NCI-H748 treated with DMSO at 0.1 percent for 48 hours (cell line): ENCODE measurements around the gene ANAPC2.

Source experiments
- DNase-seq: peaks from one replicate; lab custom pipeline; 2025; lab: John Stamatoyannopoulos, UW

The ANAPC2 gene

DNA sequence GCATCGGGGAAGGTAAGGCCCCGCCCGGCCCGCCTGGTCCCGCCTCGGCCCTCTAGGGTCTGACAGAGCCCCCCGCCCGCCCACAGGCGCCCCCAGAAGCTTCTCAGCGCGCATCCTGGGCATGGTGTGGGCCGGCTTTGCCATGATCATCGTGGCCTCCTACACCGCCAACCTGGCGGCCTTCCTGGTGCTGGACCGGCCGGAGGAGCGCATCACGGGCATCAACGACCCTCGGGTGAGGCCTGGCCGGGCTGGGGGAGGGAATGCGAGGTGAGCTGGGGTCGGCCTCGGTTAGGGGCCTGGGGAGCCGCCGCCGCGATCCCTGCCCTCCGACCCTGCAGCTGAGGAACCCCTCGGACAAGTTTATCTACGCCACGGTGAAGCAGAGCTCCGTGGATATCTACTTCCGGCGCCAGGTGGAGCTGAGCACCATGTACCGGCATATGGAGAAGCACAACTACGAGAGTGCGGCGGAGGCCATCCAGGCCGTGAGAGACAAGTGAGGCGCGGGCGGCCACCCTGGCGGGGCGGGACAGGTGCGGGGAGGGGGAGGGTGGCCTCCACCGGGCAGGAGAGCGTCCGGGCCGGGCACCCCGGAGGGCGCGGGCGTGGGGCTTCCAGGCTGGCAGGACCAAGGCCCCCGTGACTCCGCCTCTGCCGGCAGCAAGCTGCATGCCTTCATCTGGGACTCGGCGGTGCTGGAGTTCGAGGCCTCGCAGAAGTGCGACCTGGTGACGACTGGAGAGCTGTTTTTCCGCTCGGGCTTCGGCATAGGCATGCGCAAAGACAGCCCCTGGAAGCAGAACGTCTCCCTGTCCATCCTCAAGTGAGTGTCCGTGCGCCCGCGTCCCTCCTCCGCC, 25.6 kb downstream of the ANAPC2 start:
- DNase-seq, result no peak

DNA sequence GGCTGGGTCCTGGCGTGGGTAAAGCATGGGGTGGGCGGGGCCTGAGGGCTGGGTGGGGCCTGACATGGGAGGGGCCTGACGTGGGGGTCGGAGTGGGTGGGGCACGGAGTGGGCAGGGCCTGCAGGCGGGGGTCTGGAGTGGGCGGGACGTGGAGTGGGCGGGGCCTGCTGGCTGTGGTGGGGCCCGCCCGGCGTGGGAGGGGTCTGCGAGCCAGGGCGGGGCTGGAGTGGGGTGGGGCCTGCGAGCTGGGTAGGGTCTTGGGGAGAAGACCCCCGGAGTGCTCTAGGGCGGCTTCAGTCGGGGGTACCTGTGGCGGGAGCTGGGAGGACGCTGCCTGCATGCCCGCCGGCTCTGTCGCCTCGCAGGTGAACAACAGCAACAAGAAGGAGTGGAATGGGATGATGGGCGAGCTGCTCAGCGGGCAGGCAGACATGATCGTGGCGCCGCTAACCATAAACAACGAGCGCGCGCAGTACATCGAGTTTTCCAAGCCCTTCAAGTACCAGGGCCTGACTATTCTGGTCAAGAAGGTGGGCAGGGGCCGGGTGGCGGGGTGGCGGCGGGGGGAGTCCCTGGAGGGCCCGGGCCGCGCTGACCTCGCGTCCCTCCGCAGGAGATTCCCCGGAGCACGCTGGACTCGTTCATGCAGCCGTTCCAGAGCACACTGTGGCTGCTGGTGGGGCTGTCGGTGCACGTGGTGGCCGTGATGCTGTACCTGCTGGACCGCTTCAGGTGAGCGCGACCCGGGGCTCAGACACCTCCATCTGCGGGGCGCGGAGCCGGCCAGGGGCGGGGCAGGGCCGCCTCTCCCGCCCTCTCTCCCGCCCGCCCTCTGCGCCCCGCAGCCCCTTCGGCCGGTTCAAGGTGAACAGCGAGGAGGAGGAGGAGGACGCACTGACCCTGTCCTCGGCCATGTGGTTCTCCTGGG, 26.5 kb downstream of the ANAPC2 start:
- DNase-seq, result peak; percentile 64

DNA sequence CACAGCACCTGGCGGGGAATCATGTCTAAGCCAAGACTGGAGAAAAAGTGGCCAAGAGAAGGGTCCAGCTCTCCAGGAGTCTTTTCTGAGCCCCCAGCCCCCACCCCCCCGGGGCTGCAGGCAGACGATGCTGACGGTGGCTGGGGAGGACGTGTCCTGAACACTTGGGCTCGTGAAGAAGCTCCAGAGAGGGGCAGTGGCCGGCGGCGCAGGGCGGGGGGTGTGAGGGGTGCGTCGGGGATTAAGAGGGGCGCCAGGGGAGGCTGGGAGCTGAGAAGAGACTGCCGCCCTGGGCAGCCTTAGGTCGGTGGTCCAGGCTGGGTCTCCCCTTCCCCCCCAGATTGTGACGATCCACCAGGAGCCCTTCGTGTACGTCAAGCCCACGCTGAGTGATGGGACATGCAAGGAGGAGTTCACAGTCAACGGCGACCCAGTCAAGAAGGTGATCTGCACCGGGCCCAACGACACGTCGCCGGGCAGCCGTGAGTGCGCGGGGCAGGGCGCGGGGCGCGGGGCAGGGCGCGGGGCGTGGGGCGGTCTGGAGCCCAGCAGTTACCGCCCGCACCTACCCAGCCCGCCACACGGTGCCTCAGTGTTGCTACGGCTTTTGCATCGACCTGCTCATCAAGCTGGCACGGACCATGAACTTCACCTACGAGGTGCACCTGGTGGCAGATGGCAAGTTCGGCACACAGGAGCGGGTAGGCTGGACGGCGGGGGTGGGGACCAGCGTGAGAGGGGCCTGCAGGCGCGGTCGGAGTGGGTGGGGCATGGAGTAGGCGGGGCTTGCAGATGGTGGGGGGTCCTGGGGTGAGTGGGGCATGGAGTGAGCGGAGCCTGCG, 27.4 kb downstream of the ANAPC2 start:
- DNase-seq, result no peak

DNA sequence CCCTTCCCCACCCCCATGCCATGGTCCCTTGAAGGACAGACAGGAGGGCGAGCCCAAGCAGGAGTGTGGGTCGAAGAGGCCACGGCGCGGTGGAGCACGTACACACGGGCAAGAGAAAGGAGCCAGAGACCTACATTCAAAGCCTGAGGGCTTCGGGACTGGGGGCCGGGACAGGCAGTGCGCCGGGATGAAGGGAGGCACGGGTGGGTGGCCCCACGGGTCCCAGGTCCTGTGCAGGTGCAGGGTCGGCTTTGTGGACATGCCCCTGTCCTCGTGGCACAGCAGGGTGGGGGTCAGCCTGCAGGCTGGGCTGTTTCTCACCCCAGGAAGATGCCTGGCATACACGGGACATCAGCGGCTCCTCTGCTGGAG, 28.3 kb downstream of the ANAPC2 start:
- DNase-seq, result no peak

DNA sequence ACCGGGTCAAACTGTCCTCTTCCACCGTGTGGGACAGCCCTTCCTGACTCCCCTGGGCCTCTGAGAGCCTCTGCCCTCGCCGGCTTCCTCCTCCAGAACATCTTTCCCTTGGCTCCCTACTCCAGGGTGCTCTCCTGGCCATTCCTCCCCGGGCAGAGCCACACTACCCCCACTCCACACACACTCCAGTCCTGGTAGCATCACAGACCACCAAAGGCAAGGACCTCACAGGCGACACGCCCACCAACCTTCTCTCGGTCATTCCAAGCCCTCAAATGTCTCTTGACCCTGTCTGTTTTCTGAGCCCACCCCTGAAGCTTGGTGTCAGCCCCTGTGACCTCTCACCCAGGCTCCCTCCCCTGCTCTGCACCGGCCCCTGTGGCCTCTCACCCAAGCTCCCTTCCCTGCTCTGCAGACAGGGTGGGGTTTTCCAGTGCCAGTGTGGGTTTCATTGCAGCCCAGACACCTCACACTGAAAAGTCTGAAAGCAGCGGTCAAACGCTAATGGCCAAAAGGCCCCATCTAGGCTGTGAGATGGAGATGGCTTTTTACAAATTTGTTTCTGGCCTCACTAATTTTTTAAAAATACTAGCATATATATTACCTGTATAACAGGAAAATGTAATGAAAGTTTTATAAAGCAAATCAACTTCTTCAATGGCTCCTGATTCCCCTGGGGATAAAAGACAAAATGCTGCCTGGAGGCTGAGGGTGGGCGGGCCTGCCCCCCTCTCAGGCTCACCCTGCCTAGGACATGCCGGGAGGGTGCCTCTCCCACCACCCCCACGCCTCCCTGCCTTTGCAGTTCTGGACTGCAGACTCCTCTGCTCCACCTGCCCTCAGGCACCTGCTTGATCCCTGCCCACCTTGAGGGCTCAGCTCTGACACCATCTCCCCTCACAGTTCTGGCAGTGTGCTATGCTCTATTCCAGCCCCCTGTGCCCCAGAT, 29.0 kb downstream of the ANAPC2 start:
- DNase-seq, result no peak

DNA sequence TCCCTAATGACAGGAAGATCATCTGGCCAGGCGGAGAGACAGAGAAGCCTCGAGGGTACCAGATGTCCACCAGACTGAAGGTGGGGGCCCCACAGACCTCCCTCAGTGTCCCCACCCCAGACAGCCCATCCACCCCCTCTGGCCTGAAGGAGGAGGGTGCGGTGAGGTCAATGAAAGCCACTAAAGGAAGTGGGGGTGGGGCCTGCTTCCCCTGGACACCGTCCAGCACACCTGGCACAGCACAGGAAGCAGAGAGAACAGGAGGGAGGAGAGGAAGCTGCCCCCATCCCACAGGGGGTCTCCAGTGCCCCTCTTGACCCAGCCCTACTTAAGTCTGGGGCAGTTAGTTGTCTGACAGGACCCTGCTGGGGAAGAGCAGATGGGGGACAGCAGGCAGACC, 29.7 kb downstream of the ANAPC2 start:
- no peak for DNase-seq

DNA sequence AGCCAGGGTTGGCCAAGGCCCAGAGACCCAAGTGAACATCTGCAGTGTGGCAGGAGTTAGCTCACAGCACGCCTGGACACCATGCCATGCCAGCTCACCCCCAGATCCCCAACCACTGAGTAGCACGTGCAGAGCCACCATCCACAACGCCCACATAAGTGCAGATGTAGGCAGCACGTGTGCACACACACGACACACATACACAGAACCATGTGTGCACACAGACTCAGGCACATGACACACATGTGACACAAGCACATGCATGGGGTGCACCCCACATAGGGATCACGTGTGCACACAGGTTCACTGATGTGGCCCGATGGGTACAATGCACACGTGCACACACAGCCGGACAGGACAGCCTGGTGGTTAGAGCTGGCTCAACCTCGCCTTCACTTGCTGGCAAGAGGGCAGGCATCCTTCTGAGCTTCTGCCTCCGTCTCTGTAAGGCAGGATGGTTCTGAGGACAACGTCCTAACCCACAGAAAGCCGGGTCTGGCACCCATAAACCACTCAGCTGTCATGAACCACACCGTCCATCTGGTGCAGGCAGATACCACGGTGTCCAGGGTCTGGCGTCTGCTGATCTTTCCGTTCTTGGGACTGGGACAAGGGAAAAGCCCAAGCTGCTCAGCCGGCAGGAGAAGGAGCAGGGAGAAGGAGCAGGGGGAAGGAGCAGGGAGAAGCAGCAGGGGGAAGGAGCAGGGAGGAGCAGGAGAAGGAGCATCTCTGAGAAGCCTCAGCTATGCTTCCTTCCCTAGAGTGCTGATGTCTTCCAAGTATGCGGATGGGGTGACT, 30.5 kb downstream of the ANAPC2 start:
- DNase-seq, result no peak

DNA sequence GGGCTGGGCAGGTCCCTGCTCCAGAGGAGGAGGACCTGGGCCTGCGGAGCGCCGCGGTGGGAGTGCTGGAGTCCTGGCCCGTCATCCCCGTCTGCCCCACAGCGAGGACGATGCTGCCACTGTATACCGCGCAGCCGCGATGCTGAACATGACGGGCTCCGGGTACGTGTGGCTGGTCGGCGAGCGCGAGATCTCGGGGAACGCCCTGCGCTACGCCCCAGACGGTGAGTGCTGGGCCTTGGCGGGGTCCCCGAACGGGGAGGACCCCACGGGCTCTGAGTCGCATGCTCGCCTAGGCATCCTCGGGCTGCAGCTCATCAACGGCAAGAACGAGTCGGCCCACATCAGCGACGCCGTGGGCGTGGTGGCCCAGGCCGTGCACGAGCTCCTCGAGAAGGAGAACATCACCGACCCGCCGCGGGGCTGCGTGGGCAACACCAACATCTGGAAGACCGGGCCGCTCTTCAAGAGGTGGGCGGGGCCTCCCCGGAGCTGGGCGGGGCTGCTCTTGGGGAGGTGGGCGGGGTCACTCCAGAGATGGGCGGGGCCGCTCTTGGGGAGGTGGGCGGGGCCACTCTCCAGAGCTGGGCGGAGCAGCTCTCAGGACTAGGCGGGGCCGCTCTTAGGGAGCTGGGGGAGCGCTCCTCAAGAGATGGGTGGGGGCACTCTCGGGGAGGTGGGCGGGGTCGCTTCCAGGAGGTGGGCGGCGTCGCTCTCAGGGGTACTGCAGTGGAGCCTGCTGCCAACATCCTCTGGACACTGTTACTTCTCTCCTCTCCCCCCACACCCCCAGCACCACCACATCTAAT, 31.6 kb downstream of the ANAPC2 start:
- no peak for DNase-seq

DNA sequence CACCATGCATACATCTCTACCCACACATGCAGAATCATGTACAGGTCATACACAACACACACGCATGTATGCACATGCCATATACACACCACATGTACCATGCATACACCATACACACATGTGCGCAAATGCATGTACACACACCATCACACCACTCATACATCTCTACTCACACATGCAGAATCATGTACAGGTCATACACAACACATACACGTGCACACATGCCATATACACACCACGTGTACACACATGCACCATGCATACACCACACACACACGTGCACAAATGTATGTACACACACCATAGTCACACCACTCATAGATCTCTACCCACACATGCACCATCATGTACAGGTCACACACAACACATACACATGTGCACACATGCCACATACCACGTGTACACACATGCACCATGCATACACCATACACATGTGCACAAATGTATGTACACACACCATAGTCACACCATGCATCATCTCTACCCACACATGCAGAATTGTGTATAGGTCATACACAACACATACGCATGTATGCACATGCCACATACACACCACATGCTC, 35.4 kb downstream of the ANAPC2 start:
- DNase-seq, result no peak

DNA sequence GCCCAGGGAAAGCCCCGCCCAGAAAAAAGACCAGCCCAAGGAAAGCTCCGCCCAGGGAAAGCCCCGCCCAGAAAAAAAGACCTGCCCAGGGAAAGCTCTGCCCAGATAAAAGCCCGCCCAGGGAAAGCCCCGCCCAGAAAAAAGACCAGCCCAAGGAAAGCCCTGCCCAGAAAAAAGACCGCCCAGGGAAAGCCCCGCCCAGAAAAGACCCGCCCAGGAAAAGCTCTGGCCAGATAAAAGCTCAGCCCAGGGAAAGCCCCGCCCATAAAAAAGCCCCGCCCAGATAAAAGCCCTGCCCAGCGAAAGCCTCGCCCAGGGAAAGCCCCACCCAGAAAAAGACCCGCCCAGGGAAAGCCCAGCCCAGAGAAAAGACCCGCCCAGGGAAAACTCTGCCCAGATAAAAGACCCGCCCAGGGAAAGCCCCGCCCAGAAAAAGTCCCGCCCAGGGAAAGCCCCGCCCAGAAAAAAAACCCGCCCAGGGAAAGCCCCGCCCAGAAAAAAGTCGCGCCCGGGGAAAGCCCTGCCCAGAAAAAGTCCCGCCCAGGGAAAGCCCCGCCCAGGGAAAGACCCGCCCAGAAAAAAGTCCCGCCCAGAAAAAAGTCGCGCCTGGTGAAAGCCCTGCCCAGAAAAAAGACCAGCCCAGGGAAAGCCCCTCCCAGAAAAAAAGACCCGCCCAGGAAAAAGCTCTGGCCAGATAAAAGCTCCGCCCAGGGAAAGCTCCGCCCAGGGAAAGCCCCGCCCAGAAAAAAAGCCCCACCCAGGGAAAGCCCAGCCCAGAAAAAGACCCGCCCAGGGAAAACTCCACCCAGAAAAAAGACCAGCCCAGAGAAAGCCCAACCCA, 37.5 kb downstream of the ANAPC2 start:
- peak; percentile 95 for DNase-seq

DNA sequence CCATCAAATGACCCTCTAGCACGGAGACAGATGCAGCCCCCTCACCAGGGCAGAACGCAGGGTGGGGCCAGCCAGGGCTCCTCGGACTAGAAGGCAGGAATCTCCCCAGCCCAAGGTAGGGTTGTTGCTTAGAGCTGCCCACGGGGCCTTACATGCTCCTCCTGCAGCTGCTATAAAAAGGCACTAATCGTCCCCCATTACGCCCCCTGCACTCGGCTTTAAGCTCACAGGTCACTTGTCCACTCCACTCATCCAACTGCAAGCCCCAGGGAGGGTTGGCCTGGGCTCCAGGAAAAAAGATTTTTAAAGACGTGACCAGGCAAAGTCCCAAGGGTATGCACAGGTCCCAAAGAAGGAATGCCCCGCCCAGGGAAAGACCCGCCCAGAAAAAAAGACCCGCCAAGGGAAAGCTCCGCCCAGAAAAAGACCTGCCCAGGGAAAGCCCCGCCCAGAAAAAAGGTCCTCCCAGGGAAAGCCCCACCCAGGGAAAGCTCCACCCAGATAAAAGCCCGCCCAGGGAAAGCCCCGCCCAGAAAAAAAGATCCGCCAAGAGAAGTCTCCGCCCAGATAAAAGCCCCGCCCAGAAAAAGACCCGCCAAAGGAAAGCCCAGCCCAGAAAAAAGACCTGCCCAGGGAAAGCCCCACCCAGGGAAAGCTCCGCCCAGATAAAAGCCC, 38.3 kb downstream of the ANAPC2 start:
- peak; percentile 95 for DNase-seq

DNA sequence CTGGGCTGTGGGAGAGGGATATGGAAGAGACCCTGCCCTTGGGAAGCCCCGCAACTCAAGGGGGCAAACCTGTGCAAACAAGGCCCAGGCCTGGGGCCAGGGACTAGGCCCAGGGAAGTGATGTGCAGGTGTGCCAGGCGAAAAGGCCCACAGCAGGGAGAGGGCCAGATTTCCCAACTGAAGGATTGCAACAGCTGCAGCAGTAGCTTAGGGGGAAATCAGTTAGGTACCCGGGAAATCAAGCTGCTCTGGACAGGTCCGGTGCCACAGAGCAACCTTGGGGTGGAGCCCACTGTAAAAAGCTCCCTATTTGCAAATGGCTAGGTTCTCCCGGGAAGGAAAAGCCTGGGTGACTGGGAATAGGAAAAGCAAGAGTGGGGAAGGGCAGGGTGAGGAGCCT, 39.0 kb downstream of the ANAPC2 start:
- DNase-seq, result no peak

DNA sequence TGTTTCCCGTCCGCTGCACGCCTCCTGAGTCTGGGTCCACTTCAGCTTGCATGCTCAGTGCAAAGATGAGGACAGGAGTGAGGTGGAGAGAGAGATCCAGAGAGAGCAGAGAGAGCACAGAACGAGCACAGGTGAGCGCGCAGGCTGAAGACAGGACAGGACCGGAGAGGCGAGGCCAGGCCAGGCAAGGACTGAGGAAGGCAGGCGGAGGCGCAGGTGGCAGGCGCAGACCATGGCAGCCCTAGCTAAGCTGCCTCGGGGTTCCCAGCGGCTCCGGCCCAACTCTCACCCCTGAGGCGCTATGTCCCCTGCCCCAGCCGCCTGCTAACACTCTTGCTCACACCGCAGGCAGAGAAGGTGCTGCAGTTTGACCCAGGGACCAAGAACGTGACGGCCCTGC, 39.7 kb downstream of the ANAPC2 start:
- no peak for DNase-seq

DNA sequence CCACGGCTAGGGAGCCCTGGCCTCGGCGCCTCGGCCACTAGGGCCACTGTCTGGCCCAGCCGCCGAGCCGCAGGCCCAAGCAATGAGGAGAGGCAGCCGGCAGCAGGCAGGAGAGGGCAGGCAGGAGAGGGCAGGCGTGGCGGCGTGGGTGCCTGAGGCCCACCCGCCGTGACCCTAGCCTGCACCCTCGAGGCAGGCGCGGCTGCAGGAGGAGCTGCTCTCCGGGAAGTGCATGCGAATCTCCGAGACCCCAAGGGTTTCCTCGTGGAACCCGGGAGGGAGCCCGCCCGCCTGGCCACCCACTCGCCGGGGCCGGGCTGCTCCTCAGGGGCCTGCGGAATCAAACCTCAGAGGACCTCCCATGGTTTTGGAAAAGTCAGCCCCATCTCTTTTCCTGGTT, 40.1 kb downstream of the ANAPC2 start:
- DNase-seq, result no peak

DNA sequence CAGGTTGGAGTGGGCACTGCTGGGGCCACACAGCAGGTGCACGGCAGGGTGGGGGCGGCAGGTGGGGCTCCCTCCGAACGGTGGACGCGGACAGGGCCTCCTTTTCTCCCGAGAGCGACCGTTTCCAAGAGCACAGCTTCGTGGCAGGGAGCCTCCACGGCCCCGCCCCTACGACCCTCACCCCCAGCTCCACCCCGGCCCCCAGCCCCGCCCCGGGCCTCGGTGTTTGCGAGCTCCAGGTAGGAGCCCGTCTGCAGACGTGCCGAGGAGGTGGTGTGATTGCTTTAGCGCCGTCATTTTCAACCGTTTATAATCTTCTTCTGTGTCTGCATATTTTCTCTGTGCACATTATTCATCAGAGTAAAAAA, 40.6 kb downstream of the ANAPC2 start:
- DNase-seq, result no peak

DNA sequence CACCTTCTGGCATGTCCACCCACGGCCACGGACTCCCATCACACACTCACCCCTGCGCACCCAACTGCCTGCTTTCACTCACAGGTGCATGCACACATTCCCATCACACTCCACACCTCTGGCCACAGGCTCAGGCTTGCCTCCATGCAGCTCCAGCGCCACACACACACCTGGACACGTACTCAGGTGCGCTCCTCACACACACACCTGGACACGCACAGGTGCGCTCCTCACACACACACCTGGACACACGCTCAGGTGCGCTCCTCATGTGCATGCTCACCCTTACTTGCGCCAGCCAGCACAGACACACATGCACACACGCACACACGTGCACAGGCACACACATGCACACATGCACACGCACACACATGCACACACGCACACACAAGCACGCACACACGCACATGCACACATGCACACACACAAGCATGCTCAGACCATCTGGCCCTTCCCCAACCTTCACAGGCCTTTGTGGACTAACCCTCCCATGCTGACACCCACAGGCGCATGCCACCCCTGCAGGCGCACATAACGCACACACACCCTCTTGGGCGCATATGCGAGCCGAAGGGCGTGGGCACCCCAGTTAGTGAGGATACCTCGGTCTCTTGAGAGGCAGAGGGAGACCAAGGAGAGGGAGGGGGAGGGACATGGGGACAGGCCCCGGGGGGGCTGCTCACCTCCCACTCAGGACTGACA, 41.1 kb downstream of the ANAPC2 start:
- no peak for DNase-seq

DNA sequence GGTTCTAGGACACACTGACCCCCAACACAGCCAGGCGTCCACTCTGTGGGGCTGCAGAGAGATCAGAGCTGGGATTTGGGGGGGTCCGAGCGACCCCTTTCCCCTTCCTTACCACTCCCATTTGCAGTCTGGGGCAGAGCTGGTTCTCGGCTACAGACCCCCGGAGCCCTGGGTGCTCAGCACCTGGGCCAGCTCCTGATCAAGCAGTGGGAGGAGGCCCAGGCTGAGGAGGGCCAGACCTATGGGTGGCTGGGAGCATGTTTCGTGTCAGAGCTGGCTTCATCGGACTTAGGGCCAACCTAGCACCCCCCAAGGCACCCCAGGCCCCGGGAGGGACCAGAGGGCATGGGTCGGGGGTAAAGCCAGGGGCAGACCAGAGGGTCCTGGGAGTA, 41.8 kb downstream of the ANAPC2 start:
- DNase-seq, result no peak
